ENCODE results near the gene MYMK. TPM values are rescaled to one million over a fixed set of nuclear protein-coding genes. Genes with fewer than 3 reads are reported as not detected.
"Not testable (repeated sequence)": the region's sequence is repeated elsewhere in the genome, so short reads cannot be mapped to it uniquely, and the experiment has no call there.

MYMK gene
- total RNA-seq: not detected
- long read RNA-seq: 0 reads

DNA sequence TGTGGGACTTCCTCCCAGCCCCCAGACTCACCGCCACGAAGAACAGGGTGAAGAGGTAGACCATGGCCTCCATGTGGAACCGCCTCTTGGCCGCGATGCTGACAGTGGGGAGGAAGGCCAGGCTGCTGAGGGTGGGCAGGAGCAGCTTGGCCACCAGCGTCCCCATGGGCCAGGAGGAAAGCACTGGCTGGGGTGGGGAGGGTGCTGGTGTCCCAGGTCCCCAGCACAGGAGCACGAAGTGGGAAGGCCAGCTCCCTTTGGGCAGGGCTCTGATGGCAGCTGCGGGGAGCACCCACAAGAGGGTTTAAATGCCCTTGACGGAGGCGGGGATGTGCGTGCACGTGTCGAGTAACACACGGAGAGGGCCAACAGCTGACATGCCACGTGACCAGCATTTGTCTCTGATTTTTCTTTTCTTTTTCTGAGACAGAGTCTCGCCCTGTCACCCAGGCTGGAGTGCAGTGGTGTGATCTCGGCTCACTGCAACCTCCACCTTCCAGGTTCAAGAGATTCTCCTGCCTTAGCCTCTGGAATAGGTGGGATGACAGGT lies at the start of gene MYMK:
Gene MYMK (minus strand): TSS at position 281 of the 550 bp plus-strand sequence. CDS start 115 bp downstream, at position 166.
- no peak for ATAC-seq
- intact Hi-C loops (cut with micrococcal nuclease): no loop called here
- no peak for DNase-seq

DNA sequence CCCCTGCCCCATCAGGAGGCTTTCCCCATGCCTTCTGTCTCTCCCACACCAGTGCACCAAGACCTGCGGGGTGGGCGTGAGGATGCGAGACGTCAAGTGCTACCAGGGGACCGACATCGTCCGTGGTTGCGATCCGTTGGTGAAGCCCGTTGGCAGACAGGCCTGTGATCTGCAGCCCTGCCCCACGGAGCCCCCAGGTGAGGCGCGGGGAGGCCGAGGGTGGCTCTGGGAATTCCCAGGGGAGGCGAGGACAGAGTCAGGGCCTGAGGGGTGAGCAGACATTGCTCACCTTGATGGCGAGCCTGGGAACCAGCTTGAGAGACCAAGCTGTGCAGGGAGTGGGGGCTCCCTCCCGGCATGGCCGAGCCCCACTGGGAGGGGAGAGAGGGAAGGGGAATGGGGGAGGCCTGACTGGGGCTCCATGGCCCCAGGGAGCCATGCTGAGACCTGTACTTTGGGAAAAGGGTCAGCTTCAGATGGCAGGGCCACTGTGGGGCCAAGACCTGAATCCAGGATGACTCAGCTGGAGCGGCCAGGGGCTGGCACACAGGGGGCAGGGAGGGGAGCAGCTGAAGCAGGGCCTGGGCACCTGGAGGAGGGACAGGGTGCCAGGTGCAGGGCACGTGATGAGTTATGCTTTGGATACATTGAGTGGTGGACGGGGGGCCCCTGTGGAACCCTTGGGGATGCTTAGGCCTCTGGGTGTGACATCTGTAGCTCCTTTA lies 49.2 kb upstream of the MYMK start:
- intact Hi-C loops (cut with micrococcal nuclease): no loop called here
- DNase-seq (peak; percentile 33), ATAC-seq (no peak)

- DNase-seq (peak; percentile 91), ATAC-seq (peak; percentile 94)
- intact Hi-C loops (cut with micrococcal nuclease): no loop called here
Observed at GRCh38 chr9:133572821-133573361, 48.1 kb upstream of the MYMK start.

DNA sequence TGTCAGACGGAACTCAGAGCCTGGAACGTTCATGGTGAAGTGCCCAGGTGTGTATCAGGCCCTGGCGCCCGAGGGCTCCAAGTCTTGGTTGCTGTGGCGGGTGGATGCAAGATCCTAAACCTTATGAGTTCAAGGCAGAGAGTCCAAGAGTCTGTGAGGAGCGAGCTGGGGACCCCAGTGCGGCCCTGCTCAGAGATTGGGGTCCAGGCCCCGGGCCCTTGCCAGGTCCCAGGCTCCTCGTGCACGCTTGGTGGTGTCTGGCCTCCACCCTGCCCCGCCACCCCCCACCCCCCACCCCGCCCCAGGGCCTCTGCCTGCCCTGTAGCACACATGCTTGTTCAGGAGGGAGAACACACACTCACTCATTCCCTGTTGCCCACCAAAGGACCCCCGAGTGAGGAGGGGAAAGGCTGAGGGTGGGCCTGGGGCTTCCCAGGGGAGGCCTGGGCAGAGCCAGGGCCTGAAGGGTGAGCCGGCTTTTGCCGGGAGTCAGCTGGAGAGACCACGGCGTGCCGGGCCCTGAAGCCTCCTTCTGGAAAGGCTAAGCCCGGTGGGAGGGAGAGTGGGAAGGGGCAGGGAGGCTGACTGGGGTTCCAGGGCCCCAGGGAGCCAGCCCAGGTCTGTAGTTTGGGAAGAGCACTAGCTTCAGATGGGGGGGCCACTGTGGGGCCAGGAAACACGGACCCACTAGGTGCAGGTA lies 47.3 kb upstream of the MYMK start:
- ATAC-seq (no peak), DNase-seq (no peak)
- intact Hi-C loops (cut with micrococcal nuclease): no loop called here

GRCh38 chr9:133571391-133571890 lies 46.7 kb upstream of the MYMK start:
- intact Hi-C loops (cut with micrococcal nuclease): no loop called here
- ATAC-seq: no peak
- no peak for DNase-seq

- DNase-seq (no peak), ATAC-seq (no peak)
- intact Hi-C loops (cut with micrococcal nuclease): no loop called here
Observed at GRCh38 chr9:133570691-133571080, 45.9 kb upstream of the MYMK start.

- DNase-seq: no peak
- no peak for ATAC-seq
- intact Hi-C loops (cut with micrococcal nuclease): no loop called here
Observed at GRCh38 chr9:133569891-133570690, 45.3 kb upstream of the MYMK start.

- DNase-seq: no peak
- ATAC-seq: no peak
- intact Hi-C loops (cut with micrococcal nuclease): no loop called here
Observed at GRCh38 chr9:133569121-133569785, 44.5 kb upstream of the MYMK start.

- DNase-seq (no peak), ATAC-seq (no peak)
- intact Hi-C loops (cut with micrococcal nuclease): no loop called here
Observed at GRCh38 chr9:133568186-133568585, 43.4 kb upstream of the MYMK start.

- intact Hi-C loops (cut with micrococcal nuclease): no loop called here
- ATAC-seq (no peak), DNase-seq (no peak)
Observed at GRCh38 chr9:133566817-133567216, 42.1 kb upstream of the MYMK start.

- ATAC-seq: no peak
- intact Hi-C loops (cut with micrococcal nuclease): no loop called here
- DNase-seq: no peak
Observed at GRCh38 chr9:133566382-133566781, 41.6 kb upstream of the MYMK start.

- DNase-seq (no peak), ATAC-seq (peak; percentile 16)
- intact Hi-C loops (cut with micrococcal nuclease): no loop called here
Observed at GRCh38 chr9:133564451-133565116, 39.8 kb upstream of the MYMK start.

- ATAC-seq; intact Hi-C loops (cut with micrococcal nuclease); DNase-seq: not testable (repeated sequence)
Observed at GRCh38 chr9:133563814-133564213, 39.1 kb upstream of the MYMK start.

GRCh38 chr9:133563291-133563796 lies 38.6 kb upstream of the MYMK start:
- intact Hi-C loops (cut with micrococcal nuclease): no loop called here
- ATAC-seq (peak; percentile 55), DNase-seq (peak; percentile 80)

- intact Hi-C loops (cut with micrococcal nuclease): no loop called here
- no peak for ATAC-seq
- DNase-seq: no peak
Observed at GRCh38 chr9:133562611-133563290, 38.0 kb upstream of the MYMK start.

GRCh38 chr9:133561976-133562554 lies 37.3 kb upstream of the MYMK start:
- intact Hi-C loops (cut with micrococcal nuclease): no loop called here
- DNase-seq (no peak), ATAC-seq (no peak)

GRCh38 chr9:133560944-133561343 lies 36.2 kb upstream of the MYMK start:
- DNase-seq: no peak
- ATAC-seq: no peak
- intact Hi-C loops (cut with micrococcal nuclease): no loop called here

Data from left ventricle myocardium superior (tissue), 1 donor.